HG03159 (cell line): ENCODE data around the gene ARSI.

Source experiments
- ATAC-seq: cut with Tn5 transposase; IDR thresholded peaks from one replicate; pipeline ENCODE4 v1.9.1; 2021; ENCODE audit warnings: mild to moderate bottlenecking, moderate library complexity; ENCODE audit not compliant: unreplicated experiment

Gene ARSI

DNA sequence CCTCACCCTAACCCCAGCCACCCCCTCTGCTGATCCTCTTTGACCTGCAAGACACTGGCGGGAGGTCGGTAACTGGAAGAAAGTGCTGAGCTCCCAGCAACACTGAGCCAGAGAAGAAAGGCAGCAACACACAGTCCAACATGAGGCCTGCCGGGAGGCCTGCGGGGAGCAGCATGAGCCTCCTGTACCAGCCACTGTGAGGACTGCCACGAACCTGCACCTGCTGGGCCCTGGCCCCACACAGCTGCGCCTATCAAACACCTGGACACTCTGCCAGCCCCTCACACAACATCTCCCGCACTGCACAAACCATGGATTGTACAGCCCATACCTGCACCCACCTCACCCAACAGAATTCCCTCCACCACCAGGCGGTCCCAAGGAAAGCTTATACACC is 31.4 kb downstream of the ARSI start:
- no peak for ATAC-seq

DNA sequence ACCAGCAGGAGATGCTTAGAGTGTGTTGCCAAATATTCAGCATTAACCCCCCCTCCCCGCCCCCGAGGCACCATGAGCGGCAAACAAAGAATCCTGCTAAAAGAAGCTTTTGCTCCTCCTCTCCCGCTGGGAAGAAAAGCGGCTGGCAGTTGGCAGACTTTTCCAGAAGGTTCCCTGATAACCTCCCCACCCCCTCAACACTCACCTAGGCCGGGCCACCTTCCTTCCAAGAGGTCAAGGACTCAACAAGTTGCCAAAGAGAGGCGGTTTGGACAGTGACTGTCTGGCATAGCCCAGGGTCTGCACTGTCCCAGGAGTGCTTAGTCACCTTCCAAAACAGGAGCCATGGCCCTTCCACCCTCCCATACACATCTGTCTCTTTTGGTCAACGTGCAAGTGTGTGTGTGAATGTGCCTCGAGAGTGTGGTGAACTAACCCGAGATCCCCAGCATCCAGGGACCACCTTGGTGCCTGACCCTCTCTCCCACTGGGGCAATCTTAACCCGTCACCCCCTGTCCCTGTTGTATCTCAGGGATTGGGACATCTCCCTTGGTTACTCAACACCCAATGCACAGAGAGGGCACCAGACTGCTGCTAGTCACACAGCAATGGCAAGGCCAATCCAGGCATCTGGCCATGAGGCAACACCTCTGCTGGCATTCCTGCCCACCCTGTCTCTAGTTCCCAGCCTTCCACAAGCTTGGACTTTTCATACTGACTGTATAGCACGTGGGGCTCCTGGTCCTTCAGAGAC is 32.0 kb downstream of the ARSI start:
- no peak for ATAC-seq

GRCh38 chr5:150266871-150267291 is 35.8 kb downstream of the ARSI start:
- no peak for ATAC-seq

DNA sequence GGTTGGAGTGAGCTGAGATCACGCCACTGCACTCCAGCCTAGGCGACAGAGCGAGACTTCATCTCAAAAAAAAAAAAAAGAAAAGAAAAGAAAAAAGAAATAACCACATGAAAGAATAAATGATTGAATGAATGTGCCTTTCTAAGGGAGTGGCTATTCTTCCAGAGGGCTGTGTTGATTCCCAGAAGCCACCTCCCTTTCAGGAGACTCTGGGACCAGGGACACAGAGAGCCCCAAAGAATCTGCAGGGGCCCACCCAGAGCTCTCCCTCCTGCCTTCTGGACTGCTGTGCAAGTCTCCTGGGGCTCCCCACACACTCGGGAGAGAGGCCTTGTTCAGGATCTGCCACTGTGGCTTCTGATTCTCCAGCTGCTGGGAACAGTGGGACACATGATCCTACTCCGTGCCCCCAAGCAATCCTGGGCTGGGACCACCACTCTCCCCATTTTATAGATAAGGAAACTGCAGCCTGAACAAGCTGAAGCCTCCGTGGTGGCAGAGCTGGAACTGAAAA is 36.8 kb downstream of the ARSI start:
- ATAC-seq, result no peak

DNA sequence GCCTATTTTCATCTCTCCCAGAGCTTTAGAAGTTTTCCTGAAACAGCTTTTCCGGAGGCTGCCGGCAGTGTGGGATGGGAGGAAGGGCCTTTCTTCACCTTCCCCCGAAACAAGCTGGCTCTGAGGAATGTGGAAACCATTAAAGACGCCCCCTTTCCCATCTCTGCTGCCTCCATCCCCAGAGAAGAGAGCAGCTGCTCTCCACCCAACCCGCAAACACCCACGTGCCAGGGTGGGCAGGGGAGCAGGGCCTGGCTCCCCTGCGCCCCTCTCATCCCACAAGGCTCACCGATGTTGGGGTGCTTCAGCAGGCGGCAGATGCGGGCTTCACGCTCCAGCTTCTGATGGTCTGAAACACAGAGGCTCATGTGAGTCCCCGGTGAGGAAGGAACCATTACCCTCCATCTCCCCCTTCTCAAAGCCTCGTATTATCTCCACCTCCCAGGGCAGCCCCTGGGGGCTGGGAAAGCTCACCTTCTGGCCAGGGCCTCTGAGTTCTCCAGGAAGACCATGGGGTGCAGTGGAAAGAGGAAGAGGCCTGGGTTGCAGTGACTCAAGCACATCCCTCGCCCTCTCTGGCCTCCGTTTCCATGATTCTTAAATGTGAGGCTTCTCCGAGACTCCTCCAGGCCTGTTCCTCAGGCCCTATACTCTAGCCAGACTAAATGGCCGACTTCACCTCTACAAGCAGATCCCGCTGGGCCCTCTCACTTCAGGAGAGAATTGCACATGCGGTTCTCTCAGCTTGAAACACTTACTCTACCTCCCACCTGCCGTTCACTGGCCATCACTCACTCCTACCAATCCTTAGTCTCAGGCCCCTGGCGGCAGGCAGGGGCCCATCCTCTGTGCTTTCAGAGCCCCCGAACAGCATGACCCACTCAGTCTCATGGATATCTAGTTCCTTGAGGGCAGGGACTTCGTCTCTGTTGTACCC is 37.8 kb downstream of the ARSI start:
- ATAC-seq, result no peak

GRCh38 chr5:150263801-150264621 is 38.7 kb downstream of the ARSI start:
- ATAC-seq, result no peak

GRCh38 chr5:150263375-150263775 is 39.3 kb downstream of the ARSI start:
- ATAC-seq, result no peak

- ATAC-seq, result no peak
These were observed 40.2 kb downstream of the ARSI start for GRCh38 chr5:150262502-150262901.

- no peak for ATAC-seq
These were observed 41.5 kb downstream of the ARSI start for GRCh38 chr5:150261231-150261630.

- ATAC-seq, result no peak
These were observed 44.6 kb downstream of the ARSI start for GRCh38 chr5:150258130-150258529.

GRCh38 chr5:150257424-150257823 is 45.3 kb downstream of the ARSI start:
- no peak for ATAC-seq

GRCh38 chr5:150256410-150257064 is 46.2 kb downstream of the ARSI start:
- no peak for ATAC-seq

- no peak for ATAC-seq
These were observed 46.9 kb downstream of the ARSI start for GRCh38 chr5:150255659-150256409.

GRCh38 chr5:150254774-150255173 is 47.9 kb downstream of the ARSI start:
- no peak for ATAC-seq

- ATAC-seq, result no peak
These were observed 48.3 kb downstream of the ARSI start for GRCh38 chr5:150254363-150254762.

- no peak for ATAC-seq
These were observed 49.1 kb downstream of the ARSI start for GRCh38 chr5:150253416-150254208.

DNA sequence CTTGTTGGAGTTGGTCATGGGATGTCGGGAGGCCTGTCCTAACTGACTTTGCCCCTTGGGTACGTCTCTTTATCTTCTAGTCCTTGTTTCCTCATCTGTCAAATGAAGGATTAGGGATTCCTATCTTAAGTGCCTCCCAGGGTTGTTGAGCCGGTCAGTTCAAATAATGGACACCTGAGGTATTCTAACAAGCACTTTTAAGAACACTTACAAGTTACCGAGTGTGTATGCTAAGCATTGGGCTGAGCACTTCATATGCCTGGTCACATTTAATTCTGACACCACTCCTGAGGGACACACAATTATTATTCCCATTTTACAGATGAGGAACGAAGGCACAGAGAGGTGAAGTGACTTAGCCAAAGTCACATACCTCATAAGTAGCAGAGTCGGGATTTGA is 50.2 kb downstream of the ARSI start:
- ATAC-seq, result no peak

GRCh38 chr5:150251504-150251903 is 51.2 kb downstream of the ARSI start:
- ATAC-seq, result no peak

- ATAC-seq, result no peak
These were observed 53.0 kb downstream of the ARSI start for GRCh38 chr5:150249744-150250143.
